ENCODE measurements around the gene ZNF544.

The ZNF544 gene

GRCh38 chr19:58278541-58279041, 49.9 kb downstream of the ZNF544 start, which contains the start of gene ZNF8:
TSS of gene ZNF8 (plus strand) at chr19:58278955. CDS start at chr19:58279082, 127 bp downstream.
- Histone ChIP-seq H3K4ac (ENCODE audit: low read depth in 1 of 2, low read length in 2 of 2) (peak within 1 kb of the TSS; percentile 94 to 100), H3K27me3 (ENCODE audit: control insufficient read depth in 1 of 2, insufficient read depth in 1 of 2, low read length in 2 of 2) (no peaks in the 10 kb centered on the region), H3K23ac (ENCODE audit: low read length in 2 of 2) (peak within 1 kb of the TSS in 1 of 2 experiments; percentile 81), H3K4me2 (ENCODE audit: low read length, poor library complexity, severe bottlenecking) (peak within 1 kb of the TSS; percentile 84), H3K4me3 (ENCODE audit: insufficient read depth in 1 of 2, low read depth in 1 of 2, low read length in 2 of 2) (peak within 1 kb of the TSS; percentile 88 to 97), H2BK5ac (ENCODE audit: low read depth, low read length, poor library complexity, severe bottlenecking) (peak within 1 kb of the TSS; percentile 79), H2BK15ac (ENCODE audit: low read depth, poor library complexity, severe bottlenecking) (peak within 1 kb of the TSS; percentile 73), H2BK120ac (ENCODE audit: low read depth, low read length) (peak within 1 kb of the TSS; percentile 64), H3K14ac (ENCODE audit: low read length in 2 of 2) (peak within 1 kb of the TSS in 1 of 2 experiments; percentile 99), H2AFZ (ENCODE audit: low read depth, low read length) (peak within 1 kb of the TSS; percentile 47), H2AK5ac (ENCODE audit: low read length, severe bottlenecking) (no peak within 1 kb of the TSS), H3K9me3 (ENCODE audit: control insufficient read depth, low read length) (peaks cover 30% of the 10 kb centered on the region), H2BK12ac (ENCODE audit: low read length in 2 of 2) (peak within 1 kb of the TSS in 1 of 2 experiments; percentile 10), H3K18ac (ENCODE audit: low read depth in 1 of 2, low read length in 2 of 2) (peak within 1 kb of the TSS; percentile 87 to 97), H3K27ac (ENCODE audit: low read length, poor library complexity, severe bottlenecking) (peak within 1 kb of the TSS; percentile 94), H3K36me3 (ENCODE audit: control insufficient read depth in 1 of 2, insufficient read depth in 2 of 2, low read depth in 1 of 2, low read length in 2 of 2) (peaks cover 39 to 46% of the 10 kb centered on the region in 2 experiments), H4K91ac (ENCODE audit: low read length) (peak within 1 kb of the TSS; percentile 88), H4K8ac (ENCODE audit: low read length) (peak within 1 kb of the TSS; percentile 83), H3K4me1 (ENCODE audit: control insufficient read depth, insufficient read depth, low read depth, low read length) (peaks cover 6% of the 10 kb centered on the region), H3K79me1 (replicated peaks; ENCODE audit: low read length, poor library complexity, severe bottlenecking) (peaks cover 9% of the 10 kb centered on the region), H3K9ac (ENCODE audit: low read length) (peak within 1 kb of the TSS; percentile 98)
- under 1% methylated on average over 38 of the region's 42 CpGs for WGBS
- DNase-seq = peak; percentile 99

GRCh38 chr19:58279042-58279924, 50.6 kb downstream of the ZNF544 start:
- Histone ChIP-seq H2AK5ac (ENCODE audit: low read length, severe bottlenecking) (no peak overlapping the region), H2BK15ac (ENCODE audit: low read depth, poor library complexity, severe bottlenecking) (peak overlapping the region; percentile 73), H2AFZ (ENCODE audit: low read depth, low read length) (peak overlapping the region; percentile 21), H3K14ac (ENCODE audit: low read length in 2 of 2) (peak overlapping the region in 1 of 2 experiments; percentile 99), H3K9ac (ENCODE audit: low read length) (peak overlapping the region; percentile 98), H3K27me3 (ENCODE audit: control insufficient read depth in 1 of 2, insufficient read depth in 1 of 2, low read length in 2 of 2) (no peaks in the 10 kb centered on the region), H3K18ac (ENCODE audit: low read depth in 1 of 2, low read length in 2 of 2) (peak overlapping the region; percentile 87 to 97), H3K4me1 (ENCODE audit: control insufficient read depth, insufficient read depth, low read depth, low read length) (peaks cover 6% of the 10 kb centered on the region), H3K4me2 (ENCODE audit: low read length, poor library complexity, severe bottlenecking) (peak overlapping the region; percentile 84), H3K36me3 (ENCODE audit: control insufficient read depth in 1 of 2, insufficient read depth in 2 of 2, low read depth in 1 of 2, low read length in 2 of 2) (peaks cover 36 to 49% of the 10 kb centered on the region in 2 experiments), H2BK120ac (ENCODE audit: low read depth, low read length) (peak overlapping the region; percentile 64), H3K23ac (ENCODE audit: low read length in 2 of 2) (peak overlapping the region in 1 of 2 experiments; percentile 81), H3K79me1 (replicated peaks; ENCODE audit: low read length, poor library complexity, severe bottlenecking) (peaks cover 8% of the 10 kb centered on the region), H3K27ac (ENCODE audit: low read length, poor library complexity, severe bottlenecking) (peak overlapping the region; percentile 87), H3K9me3 (ENCODE audit: control insufficient read depth, low read length) (peaks cover 30% of the 10 kb centered on the region), H2BK12ac (ENCODE audit: low read length in 2 of 2) (peak overlapping the region in 1 of 2 experiments; percentile 10), H3K4me3 (ENCODE audit: insufficient read depth in 1 of 2, low read depth in 1 of 2, low read length in 2 of 2) (peak overlapping the region; percentile 88 to 97), H4K91ac (ENCODE audit: low read length) (peak overlapping the region; percentile 88), H2BK5ac (ENCODE audit: low read depth, low read length, poor library complexity, severe bottlenecking) (peak overlapping the region; percentile 33), H3K4ac (ENCODE audit: low read depth in 1 of 2, low read length in 2 of 2) (peak overlapping the region; percentile 94 to 100), H4K8ac (ENCODE audit: low read length) (peak overlapping the region; percentile 83)
- WGBS = 4% methylated on average over 60 of the region's 60 CpGs
- peak; percentile 78 for DNase-seq

- H2BK15ac ChIP-seq (ENCODE audit: low read depth, poor library complexity, severe bottlenecking) = no peak overlapping the region
- WGBS = 78% methylated on average over 4 of the region's 4 CpGs
- no peak overlapping the region for H2AFZ ChIP-seq (ENCODE audit: low read depth, low read length)
These were observed 51.2 kb downstream of the ZNF544 start for GRCh38 chr19:58279925-58280316.

GRCh38 chr19:58284199-58284598, 55.5 kb downstream of the ZNF544 start:
- H3K14ac ChIP-seq (ENCODE audit: low read length in 2 of 2) = no peak overlapping the region
- DNase-seq = no peak

More at GRCh38 chr19:58279925-58280316, 51.2 kb downstream of the ZNF544 start:
- H3K23ac ChIP-seq (ENCODE audit: low read length in 2 of 2) = peak overlapping the region in 1 of 2 experiments; percentile 2
- H3K4me2 ChIP-seq (ENCODE audit: low read length, poor library complexity, severe bottlenecking) = no peak overlapping the region
- H3K9me3 ChIP-seq (ENCODE audit: control insufficient read depth, low read length) = peaks cover 27% of the 10 kb centered on the region
- H3K4me3 ChIP-seq (ENCODE audit: insufficient read depth in 1 of 2, low read depth in 1 of 2, low read length in 2 of 2) = peak overlapping the region in 1 of 2 experiments; percentile 97
- H4K91ac ChIP-seq (ENCODE audit: low read length) = no peak overlapping the region
- H3K4ac ChIP-seq (ENCODE audit: low read depth in 1 of 2, low read length in 2 of 2) = no peak overlapping the region
- no peak overlapping the region for H3K27ac ChIP-seq (ENCODE audit: low read length, poor library complexity, severe bottlenecking)
- H3K4me1 ChIP-seq (ENCODE audit: control insufficient read depth, insufficient read depth, low read depth, low read length) = peaks cover 6% of the 10 kb centered on the region
- H3K18ac ChIP-seq (ENCODE audit: low read depth in 1 of 2, low read length in 2 of 2) = no peak overlapping the region
- peaks cover 42 to 46% of the 10 kb centered on the region in 2 experiments for H3K36me3 ChIP-seq (ENCODE audit: control insufficient read depth in 1 of 2, insufficient read depth in 2 of 2, low read depth in 1 of 2, low read length in 2 of 2)
- H2AK5ac ChIP-seq (ENCODE audit: low read length, severe bottlenecking) = no peak overlapping the region
- H3K9ac ChIP-seq (ENCODE audit: low read length) = peak overlapping the region; percentile 98
- H3K27me3 ChIP-seq (ENCODE audit: control insufficient read depth in 1 of 2, insufficient read depth in 1 of 2, low read length in 2 of 2) = no peaks in the 10 kb centered on the region
- DNase-seq = no peak
- no peak overlapping the region for H2BK5ac ChIP-seq (ENCODE audit: low read depth, low read length, poor library complexity, severe bottlenecking)
- H3K14ac ChIP-seq (ENCODE audit: low read length in 2 of 2) = no peak overlapping the region
- H4K8ac ChIP-seq (ENCODE audit: low read length) = no peak overlapping the region
- H2BK120ac ChIP-seq (ENCODE audit: low read depth, low read length) = no peak overlapping the region
- H2BK12ac ChIP-seq (ENCODE audit: low read length in 2 of 2) = no peak overlapping the region
- H3K79me1 ChIP-seq (replicated peaks; ENCODE audit: low read length, poor library complexity, severe bottlenecking) = peaks cover 10% of the 10 kb centered on the region

More at GRCh38 chr19:58284199-58284598, 55.5 kb downstream of the ZNF544 start:
- peaks cover 49% of the 10 kb centered on the region for H3K9me3 ChIP-seq (ENCODE audit: control insufficient read depth, low read length)
- H3K4me1 ChIP-seq (ENCODE audit: control insufficient read depth, insufficient read depth, low read depth, low read length) = peaks cover 6% of the 10 kb centered on the region
- no peak overlapping the region for H2AK5ac ChIP-seq (ENCODE audit: low read length, severe bottlenecking)
- H2AFZ ChIP-seq (ENCODE audit: low read depth, low read length) = no peak overlapping the region
- no peak overlapping the region for H2BK15ac ChIP-seq (ENCODE audit: low read depth, poor library complexity, severe bottlenecking)
- no peaks in the 10 kb centered on the region for H3K27me3 ChIP-seq (ENCODE audit: control insufficient read depth in 1 of 2, insufficient read depth in 1 of 2, low read length in 2 of 2)
- H3K36me3 ChIP-seq (ENCODE audit: control insufficient read depth in 1 of 2, insufficient read depth in 2 of 2, low read depth in 1 of 2, low read length in 2 of 2) = peaks cover 65 to 71% of the 10 kb centered on the region in 2 experiments
- no peak overlapping the region for H4K8ac ChIP-seq (ENCODE audit: low read length)
- no peak overlapping the region for H3K4ac ChIP-seq (ENCODE audit: low read depth in 1 of 2, low read length in 2 of 2)
- H3K79me1 ChIP-seq (replicated peaks; ENCODE audit: low read length, poor library complexity, severe bottlenecking) = peaks cover 24% of the 10 kb centered on the region
- 95% methylated on average over 6 of the region's 7 CpGs for WGBS
- no peak overlapping the region for H3K4me3 ChIP-seq (ENCODE audit: insufficient read depth in 1 of 2, low read depth in 1 of 2, low read length in 2 of 2)
- H3K18ac ChIP-seq (ENCODE audit: low read depth in 1 of 2, low read length in 2 of 2) = no peak overlapping the region
- no peak overlapping the region for H2BK12ac ChIP-seq (ENCODE audit: low read length in 2 of 2)
- H4K91ac ChIP-seq (ENCODE audit: low read length) = no peak overlapping the region
- H2BK5ac ChIP-seq (ENCODE audit: low read depth, low read length, poor library complexity, severe bottlenecking) = no peak overlapping the region
- no peak overlapping the region for H3K4me2 ChIP-seq (ENCODE audit: low read length, poor library complexity, severe bottlenecking)
- H3K9ac ChIP-seq (ENCODE audit: low read length) = no peak overlapping the region
- H3K27ac ChIP-seq (ENCODE audit: low read length, poor library complexity, severe bottlenecking) = no peak overlapping the region
- no peak overlapping the region for H2BK120ac ChIP-seq (ENCODE audit: low read depth, low read length)
- no peak overlapping the region for H3K23ac ChIP-seq (ENCODE audit: low read length in 2 of 2)

Measured in mesenchymal stem cell (in vitro differentiated cells and primary cell).